IMR-90 (cell line): ENCODE results near the gene ZNF451. TPM values are rescaled to one million over a fixed set of nuclear protein-coding genes. Genes with fewer than 3 reads are reported as not detected.

Source experiments
- ATAC-seq: fragments of 200-7000 bp; cut with Tn5 transposase; 2 replicates; pipeline ENCODE4 v1.9.1; 2020; ENCODE audit warnings: low read depth, mild to moderate bottlenecking, moderate library complexity
- BruUV-seq: library from RNA; stranded (reverse); fragments of 400-500 nt; replicated peaks from 2 replicates; lab custom pipeline; 2021; lab: Mats Ljungman, UMichigan
- CTCF ChIA-PET: fragments of 300-600 bp; formaldehyde crosslinking; extraction: SDS; loops from one replicate; lab custom pipeline; 2021; ENCODE audit warnings: antibody characterized with exemption; lab: Yijun Ruan, JAX
- POLR2A ChIA-PET: fragments of 300-600 bp; sonication (Branson Sonifier 250); formaldehyde crosslinking; loops from one replicate; lab custom pipeline; 2022; ENCODE audit warnings: antibody characterized with exemption; ENCODE audit not compliant: unreplicated experiment; lab: Charles Lee
- DNase-seq: peaks from one replicate; pipeline ENCODE4 v3.0.0; 2013
- H2AFZ ChIP-seq: replicated peaks from 2 replicates; pipeline ENCODE3; 2013; ENCODE audit warnings: low read length, mild to moderate bottlenecking; ENCODE audit not compliant: poor library complexity
- H2AK5ac ChIP-seq: 2 replicates; pipeline ENCODE4 v1.6.1; 2013; ENCODE audit warnings: low read depth, low read length, inconsistent platforms
- H2AK9ac ChIP-seq: replicated peaks from 2 replicates; pipeline ENCODE3; 2013; ENCODE audit warnings: mild to moderate bottlenecking, low read depth, low read length, moderate library complexity; ENCODE audit not compliant: poor library complexity
- H2BK120ac ChIP-seq: 2 replicates; pipeline ENCODE4 v1.6.1; 2013; ENCODE audit warnings: low read depth, low read length, inconsistent platforms
- H2BK15ac ChIP-seq: 3 replicates; pipeline ENCODE4 v1.6.1; 2013; ENCODE audit warnings: low read depth, low read length, inconsistent platforms
- H2BK20ac ChIP-seq: 2 replicates; pipeline ENCODE4 v1.6.1; 2013; ENCODE audit warnings: low read depth, mild to moderate bottlenecking, inconsistent platforms, low read length, moderate library complexity
- H2BK5ac ChIP-seq: 2 replicates; pipeline ENCODE4 v1.6.1; 2013; ENCODE audit warnings: mild to moderate bottlenecking, low read depth, low read length, inconsistent platforms; ENCODE audit not compliant: poor library complexity, severe bottlenecking
- H3K14ac ChIP-seq: replicated peaks from 2 replicates; pipeline ENCODE4 v1.6.1; 2013; ENCODE audit warnings: low read depth, low read length, inconsistent platforms
- H3K18ac ChIP-seq: 2 replicates; pipeline ENCODE4 v1.6.1; 2013; ENCODE audit warnings: low read depth, low read length, control low read depth
- H3K23ac ChIP-seq: 2 replicates; pipeline ENCODE4 v1.6.1; 2013; ENCODE audit warnings: low read depth, low read length, inconsistent platforms
- H3K27ac ChIP-seq: 2 replicates; pipeline ENCODE4 v1.5.1; 2013; ENCODE audit warnings: mild to moderate bottlenecking, control low read depth, low read length; ENCODE audit not compliant: insufficient read depth
- H3K27me3 ChIP-seq: 2 replicates; pipeline ENCODE4 v1.6.1; 2013; ENCODE audit warnings: low read length; ENCODE audit not compliant: control insufficient read depth, insufficient read depth
- H3K36me3 ChIP-seq: 2 replicates; pipeline ENCODE4 v1.6.1; 2013; ENCODE audit warnings: low read length, mixed read lengths; ENCODE audit not compliant: control insufficient read depth, insufficient read depth
- H3K4ac ChIP-seq: 2 replicates; pipeline ENCODE4 v1.6.1; 2013; ENCODE audit warnings: low read depth, low read length, inconsistent platforms
- H3K4me1 ChIP-seq: 2 replicates; pipeline ENCODE4 v1.6.1; 2013; ENCODE audit warnings: low read length, mixed read lengths; ENCODE audit not compliant: control insufficient read depth, insufficient read depth
- H3K4me2 ChIP-seq: 2 replicates; pipeline ENCODE4 v1.6.1; 2013; ENCODE audit warnings: low read depth, mild to moderate bottlenecking, control low read depth, low read length, moderate library complexity
- H3K4me3 ChIP-seq: 2 replicates; pipeline ENCODE4 v1.5.1; 2013; ENCODE audit warnings: low read depth, mild to moderate bottlenecking, control low read depth, low read length, moderate library complexity; ENCODE audit not compliant: insufficient read depth
- H3K56ac ChIP-seq: 2 replicates; pipeline ENCODE4 v1.6.1; 2013; ENCODE audit warnings: low read length, inconsistent platforms; ENCODE audit not compliant: insufficient read depth; ENCODE audit errors: extremely low read depth
- H3K79me1 ChIP-seq, 2 experiments: 2 replicates each; pipeline ENCODE4 v1.6.1; 2013; ENCODE audit warnings: low read length in 2 of 2, inconsistent platforms in 1 of 2, low read depth in 1 of 2
- H3K9ac ChIP-seq: 2 replicates; pipeline ENCODE4 v1.6.1; 2013; ENCODE audit warnings: low read depth, low read length, control low read depth
- H3K9me1 ChIP-seq: 2 replicates; pipeline ENCODE4 v1.6.1; 2013; ENCODE audit warnings: low read length, inconsistent platforms; ENCODE audit not compliant: insufficient read depth
- H3K9me3 ChIP-seq: 2 replicates; pipeline ENCODE4 v1.6.1; 2013; ENCODE audit warnings: low read length; ENCODE audit not compliant: control insufficient read depth, insufficient read depth
- H4K20me1 ChIP-seq: 2 replicates; pipeline ENCODE4 v1.6.1; 2013; ENCODE audit warnings: low read length, inconsistent platforms; ENCODE audit not compliant: insufficient read depth
- H4K5ac ChIP-seq: 2 replicates; pipeline ENCODE4 v1.6.1; 2013; ENCODE audit warnings: mild to moderate bottlenecking, low read depth, low read length, control low read depth
- H4K8ac ChIP-seq, 2 experiments: 2 replicates each; pipeline ENCODE4 v1.6.1; 2013; ENCODE audit warnings: low read depth in 2 of 2, low read length in 2 of 2, control low read depth in 1 of 2, inconsistent platforms in 1 of 2
- H4K91ac ChIP-seq: 2 replicates; pipeline ENCODE4 v1.6.1; 2013; ENCODE audit warnings: low read depth, low read length, inconsistent platforms; ENCODE audit not compliant: insufficient read depth
- BHLHE40 ChIP-seq: fragments of 150-350 bp; IDR thresholded peaks from 2 replicates; pipeline ENCODE4 v1.6.1; 2016; ENCODE audit warnings: mild to moderate bottlenecking, low read depth, low read length
- CHD1 ChIP-seq: IDR thresholded peaks from 2 replicates; pipeline ENCODE4 v1.6.1; 2012; ENCODE audit warnings: low read depth, low read length, improper control_type of control experiment
- CTCF ChIP-seq: conservative IDR thresholded peaks from 2 replicates; pipeline ENCODE4 v1.5.1; 2012; ENCODE audit warnings: mild to moderate bottlenecking, low read depth, low read length, improper control_type of control experiment
- FOS ChIP-seq: fragments of 150-350 bp; IDR thresholded peaks from 2 replicates; pipeline ENCODE4 v1.6.1; 2016; ENCODE audit warnings: low read depth, low read length
- MAFK ChIP-seq: IDR thresholded peaks from 2 replicates; pipeline ENCODE4 v1.6.1; 2012; ENCODE audit warnings: low read depth, low read length, improper control_type of control experiment
- MAZ ChIP-seq: IDR thresholded peaks from 2 replicates; pipeline ENCODE4 v1.6.1; 2012; ENCODE audit warnings: low read depth, mild to moderate bottlenecking, low read length, improper control_type of control experiment, moderate library complexity, borderline replicate concordance
- MXI1 ChIP-seq: IDR thresholded peaks from 2 replicates; pipeline ENCODE4 v1.6.1; 2012; ENCODE audit warnings: low read depth, mild to moderate bottlenecking, low read length, moderate library complexity, borderline replicate concordance
- NFE2L2 ChIP-seq: fragments of 150-350 bp; IDR thresholded peaks from 2 replicates; pipeline ENCODE4 v1.6.1; 2016; ENCODE audit warnings: low read depth, mild to moderate bottlenecking, low read length
- POLR2A ChIP-seq: IDR thresholded peaks from 2 replicates; pipeline ENCODE4 v1.6.1; 2012; ENCODE audit warnings: mild to moderate bottlenecking, low read depth, low read length
- RCOR1 ChIP-seq: IDR thresholded peaks from 2 replicates; pipeline ENCODE4 v1.6.1; 2012; ENCODE audit warnings: mild to moderate bottlenecking, low read length, improper control_type of control experiment; ENCODE audit not compliant: insufficient replicate concordance
- RFX5 ChIP-seq: IDR thresholded peaks from 2 replicates; pipeline ENCODE4 v1.8.0; 2012; ENCODE audit warnings: low read depth, mild to moderate bottlenecking, low read length, moderate library complexity
- SMC3 ChIP-seq: fragments of 150-350 bp; IDR thresholded peaks from 2 replicates; pipeline ENCODE4 v1.6.1; 2016; ENCODE audit warnings: low read depth, mild to moderate bottlenecking, antibody characterized with exemption, low read length, moderate library complexity
- WGBS, 2 experiments: methylation state at CpG; one replicate each; pipeline versions ENCODE4 v1.1.5 to v1.1.7; 2013; ENCODE audit warnings: missing lambda C conversion rate in 2 of 2; ENCODE audit not compliant: insufficient read length in 1 of 2; ENCODE audit errors: extremely low coverage in 2 of 2; 5-methylcytosine and 5-hydroxymethylcytosine counted together
- dilution Hi-C: fragments of 300-500 bp; cut with HindIII; formaldehyde crosslinking; loops from one replicate; pipeline ENCODE4 v1.14.3; 2018; ENCODE audit warnings: low sequenced_read_pairs; ENCODE audit not compliant: unreplicated experiment
- in situ Hi-C: fragments of 300-500 bp; cut with MboI; formaldehyde crosslinking; loops from 3 replicates; pipeline ENCODE4 v1.14.3; 2019; ENCODE audit warnings: low sequenced_read_pairs, inconsistent platforms, mixed read lengths
- intact Hi-C: fragments of 100-400 bp; cut with micrococcal nuclease; formaldehyde crosslinking; loops from 2 replicates; pipeline ENCODE4 v1.10.0; 2022
- polyA plus RNA-seq, 3 experiments: library from polyadenylated mRNA; depleted of rRNA; stranded (reverse); fragments of >200 nt; gene quantifications; 2 replicates each; pipeline ENCODE4 v1.2.3, GENCODE V29; 2012; ENCODE audit warnings: low replicate concordance in 1 of 3
- total RNA-seq: library from RNA; depleted of rRNA; stranded (reverse); fragments of >200 nt; gene quantifications from 2 replicates; pipeline ENCODE4 v1.2.3, GENCODE V29; 2012
- TF ChIP-seq, protein P1 (sequence below): fragments of 150-350 bp; IDR thresholded peaks from 2 replicates; pipeline ENCODE4 v1.6.1; 2016; ENCODE audit warnings: low read depth, mild to moderate bottlenecking, low read length, moderate library complexity, borderline replicate concordance
- TF ChIP-seq, protein P2 (sequence below): fragments of 150-350 bp; IDR thresholded peaks from 2 replicates; pipeline ENCODE4 v1.6.1; 2017; ENCODE audit warnings: mild to moderate bottlenecking, antibody characterized with exemption, low read length, low read depth

The ZNF451 gene
- total and polyA plus RNA-seq, 2 of the 4 experiments (the other 2 are of a cell fraction) = 10.0 to 48.6 TPM

- Histone ChIP-seq H3K18ac (no peak overlapping the region), H2BK5ac (no peak overlapping the region), H3K36me3 (peaks cover 13% of the 10 kb centered on the region), H3K4me3 (no peak overlapping the region), H2BK15ac (no peak overlapping the region), H4K5ac (no peak overlapping the region), H3K4me1 (no peaks in the 10 kb centered on the region), H3K27me3 (no peaks in the 10 kb centered on the region), H4K20me1 (no peaks in the 10 kb centered on the region), H2AFZ (no peak overlapping the region), H4K8ac (no peak overlapping the region), H3K56ac (no peak overlapping the region), H4K91ac (no peak overlapping the region), H3K9me3 (no peaks in the 10 kb centered on the region), H2AK9ac (no peak overlapping the region), H2BK20ac (no peak overlapping the region), H3K9ac (no peak overlapping the region), H3K79me1 (peaks cover 3 to 11% of the 10 kb centered on the region in 2 experiments; a peak in 3 of 4 replicates), H3K4me2 (no peak overlapping the region), H3K27ac (no peak overlapping the region), H2BK120ac (no peak overlapping the region), H3K4ac (no peak overlapping the region), H3K14ac (no peak overlapping the region), H3K23ac (no peak overlapping the region), H3K9me1 (no peaks in the 10 kb centered on the region; the same call in 1 of the 2 replicates), H2AK5ac (no peak overlapping the region)
- DNase-seq (no peak), ATAC-seq (no peak)
- ChIA-PET CTCF (no interaction called here), POLR2A (no interaction called here)
- dilution Hi-C loops (no loop called here), intact Hi-C loops (no loop called here), in situ Hi-C loops (no loop called here)
- no CpG with 5 or more reads among the region's 11 CpGs for WGBS, 2 experiments
- BruUV-seq = no TSS peak
- TF ChIP-seq, protein P1, sequence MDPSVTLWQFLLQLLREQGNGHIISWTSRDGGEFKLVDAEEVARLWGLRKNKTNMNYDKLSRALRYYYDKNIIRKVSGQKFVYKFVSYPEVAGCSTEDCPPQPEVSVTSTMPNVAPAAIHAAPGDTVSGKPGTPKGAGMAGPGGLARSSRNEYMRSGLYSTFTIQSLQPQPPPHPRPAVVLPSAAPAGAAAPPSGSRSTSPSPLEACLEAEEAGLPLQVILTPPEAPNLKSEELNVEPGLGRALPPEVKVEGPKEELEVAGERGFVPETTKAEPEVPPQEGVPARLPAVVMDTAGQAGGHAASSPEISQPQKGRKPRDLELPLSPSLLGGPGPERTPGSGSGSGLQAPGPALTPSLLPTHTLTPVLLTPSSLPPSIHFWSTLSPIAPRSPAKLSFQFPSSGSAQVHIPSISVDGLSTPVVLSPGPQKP = no peak
- TF ChIP-seq, protein P2, sequence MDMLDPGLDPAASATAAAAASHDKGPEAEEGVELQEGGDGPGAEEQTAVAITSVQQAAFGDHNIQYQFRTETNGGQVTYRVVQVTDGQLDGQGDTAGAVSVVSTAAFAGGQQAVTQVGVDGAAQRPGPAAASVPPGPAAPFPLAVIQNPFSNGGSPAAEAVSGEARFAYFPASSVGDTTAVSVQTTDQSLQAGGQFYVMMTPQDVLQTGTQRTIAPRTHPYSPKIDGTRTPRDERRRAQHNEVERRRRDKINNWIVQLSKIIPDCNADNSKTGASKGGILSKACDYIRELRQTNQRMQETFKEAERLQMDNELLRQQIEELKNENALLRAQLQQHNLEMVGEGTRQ = no peak
- TF ChIP-seq NFE2L2 (no peak), MAZ (no peak), FOS (no peak), SMC3 (no peak), POLR2A (no peak), BHLHE40 (no peak), MAFK (no peak), MXI1 (no peak), RFX5 (no peak), CHD1 (no peak), CTCF (no peak), RCOR1 (no peak)
These were observed 48.0 kb downstream of the ZNF451 start for GRCh38 chr6:57138026-57138425.
